CD4-positive, alpha-beta memory T cell (primary cell): Measurements from ENCODE around the gene RAB3A. TPM values are rescaled to one million over a fixed set of nuclear protein-coding genes. Genes with fewer than 3 reads are reported as not detected.
A peak's percentile ranks its signal among the peaks of the same experiment; 100 is the strongest.

Source experiments
- CTCF ChIA-PET: fragments of 350-600 bp; sonication (Branson Sonifier 250); formaldehyde crosslinking; loops from one replicate; lab custom pipeline; 2021; ENCODE audit warnings: inconsistent platforms; ENCODE audit not compliant: partially characterized antibody; lab: Charles Lee
- POLR2A ChIA-PET: fragments of 350-600 bp; sonication (Branson Sonifier 250); formaldehyde crosslinking; loops from one replicate; lab custom pipeline; 2021; ENCODE audit not compliant: partially characterized antibody; lab: Charles Lee
- DNase-seq, 5 donors: peaks; one replicate each; pipeline versions ENCODE4 v3.0.0 to v3.0.0-alpha.2; 2020 to 2022; ENCODE audit warnings: mixed read lengths in 1 of 5
- H3K27ac ChIP-seq: one replicate; pipeline ENCODE4 v1.7.0; 2013; ENCODE audit warnings: low read depth, low read length
- H3K27me3 ChIP-seq: 2 replicates; pipeline ENCODE4 v1.7.0; 2013; ENCODE audit warnings: mild to moderate bottlenecking, low read length, moderate library complexity; ENCODE audit not compliant: insufficient read depth
- H3K36me3 ChIP-seq: 2 replicates; pipeline ENCODE4 v1.7.0; 2013; ENCODE audit warnings: mild to moderate bottlenecking, low read length, moderate library complexity; ENCODE audit not compliant: insufficient read depth
- H3K4me1 ChIP-seq: 2 replicates; pipeline ENCODE4 v1.7.0; 2013; ENCODE audit warnings: mild to moderate bottlenecking, low read length, moderate library complexity; ENCODE audit not compliant: insufficient read depth
- H3K4me3 ChIP-seq, 2 donors: one replicate each; pipeline ENCODE4 v1.7.0; 2013; ENCODE audit warnings: low read length in 2 of 2, mild to moderate bottlenecking in 1 of 2
- H3K9me3 ChIP-seq, 2 donors: one replicate each; pipeline ENCODE4 v1.7.0; 2013; ENCODE audit warnings: low read length in 2 of 2, control low read depth in 1 of 2; ENCODE audit not compliant: control insufficient read depth in 1 of 2
- H3K27ac Mint-ChIP-seq, 7 donors: one replicate each; pipeline ENCODE4 v1.8.0; 2020 to 2021; ENCODE audit warnings: mixed read lengths in 7 of 7, mild to moderate bottlenecking in 6 of 7, inconsistent platforms in 3 of 7, moderate library complexity in 3 of 7
- H3K27me3 Mint-ChIP-seq, 2 donors: one replicate each; pipeline ENCODE4 v1.8.0; 2020 to 2021; ENCODE audit warnings: mixed read lengths in 2 of 2
- H3K36me3 Mint-ChIP-seq, 2 donors: one replicate each; pipeline ENCODE4 v1.8.0; 2020 to 2021; ENCODE audit warnings: mixed read lengths in 2 of 2, inconsistent platforms in 1 of 2, mild to moderate bottlenecking in 1 of 2
- H3K4me1 Mint-ChIP-seq, 4 donors: one replicate each; pipeline ENCODE4 v1.8.0; 2020 to 2021; ENCODE audit warnings: mixed read lengths in 4 of 4, mild to moderate bottlenecking in 1 of 4
- H3K4me3 Mint-ChIP-seq, 8 donors: one replicate each; pipeline ENCODE4 v1.8.0; 2020 to 2021; ENCODE audit warnings: mixed read lengths in 8 of 8, mild to moderate bottlenecking in 7 of 8, moderate library complexity in 6 of 8, inconsistent platforms in 3 of 8
- H3K9me3 Mint-ChIP-seq, 8 donors: one replicate each; pipeline ENCODE4 v1.8.0; 2020 to 2021; ENCODE audit warnings: mixed read lengths in 8 of 8, mild to moderate bottlenecking in 5 of 8, inconsistent platforms in 3 of 8, moderate library complexity in 1 of 8
- intact Hi-C: fragments of 100-400 bp; cut with micrococcal nuclease; formaldehyde crosslinking; loops from one replicate; pipeline ENCODE4 v1.15.1; 2023
- polyA plus RNA-seq, 2 donors: library from polyadenylated mRNA; unstranded; fragments of 300-500 nt; fragmentation: Illumina TruSeq; gene quantifications; one replicate each; pipeline ENCODE4 v1.2.3, GENCODE V29; 2021
- total RNA-seq, 2 experiments: library from RNA; stranded (reverse); gene quantifications; one replicate each; pipeline ENCODE4 v1.2.3, GENCODE V29; 2021

The RAB3A gene
- total and polyA plus RNA-seq, 4 experiments from 2014 or later = 0.59 to 4.8 (median 2.9) TPM

DNA sequence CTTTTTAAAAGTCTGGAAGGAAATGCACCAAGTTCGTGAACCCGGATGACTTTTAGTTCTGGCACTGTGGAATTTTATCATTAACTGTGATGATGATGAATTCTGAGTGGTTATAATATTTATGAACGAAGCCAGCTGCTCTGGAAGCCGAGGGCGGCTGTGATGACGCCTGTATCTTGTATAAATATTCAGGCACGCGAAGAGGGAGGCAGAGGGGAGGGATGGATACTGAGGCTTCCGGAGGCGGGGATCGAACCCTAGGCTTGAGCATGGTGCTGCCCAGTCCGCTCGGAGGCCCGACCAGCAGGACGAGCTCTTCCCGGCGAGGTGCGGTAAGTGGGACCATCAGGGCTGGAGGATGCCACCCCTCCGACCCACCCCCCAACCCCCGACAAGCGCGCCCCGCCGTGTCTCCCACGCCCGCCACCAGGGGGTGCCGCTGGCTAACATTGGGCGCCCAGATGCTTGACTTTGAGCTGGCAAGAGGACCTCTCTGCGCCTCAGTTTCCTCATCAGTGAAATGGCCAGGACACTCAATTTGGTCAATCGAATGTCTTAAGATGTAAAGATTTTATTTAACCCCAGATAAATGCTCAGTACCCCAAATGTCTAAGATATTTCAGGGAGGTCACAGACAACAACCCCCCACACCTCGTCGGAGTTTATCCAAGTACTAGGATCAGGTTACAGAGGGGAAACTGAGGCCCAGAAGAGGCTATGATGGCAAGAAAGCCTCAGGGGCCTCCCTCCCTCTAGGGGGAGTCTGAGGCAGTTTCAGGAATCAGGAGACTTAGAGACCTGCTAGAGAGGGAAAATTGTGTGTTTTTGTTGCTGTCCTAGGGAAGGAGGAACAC lies 4.5 kb upstream of the RAB3A start:
- intact Hi-C loops = loop anchor here (1.0 kb wide), 1 partner anchor 44 kb away; no protein-coding TSS in a partner anchor
- H3K9me3 ChIP-seq = no peaks in the 10 kb centered on the region
- Mint-ChIP-seq H3K9me3 (peaks cover 0 to 1% (median 0%) of the 10 kb centered on the region in 8 donors), H3K36me3 (peaks cover 0 to 4% of the 10 kb centered on the region in 2 donors), H3K4me1 (peaks cover 4 to 20% (median 8%) of the 10 kb centered on the region in 4 donors), H3K27ac (peak overlapping the region in 2 of 7 donors; percentile 46 to 65), H3K4me3 (no peak overlapping the region), H3K27me3 (peaks cover 4 to 6% of the 10 kb centered on the region in 2 donors)
- peaks cover 13% of the 10 kb centered on the region for H3K4me1 ChIP-seq
- H3K27me3 ChIP-seq = no peaks in the 10 kb centered on the region
- H3K4me3 ChIP-seq = no peak overlapping the region
- H3K36me3 ChIP-seq = no peaks in the 10 kb centered on the region
- CTCF ChIA-PET = interaction anchor here (0.5 to 10.7 kb wide), 13 partner anchors 11 to 210 kb away, joined by 3 to 150 read pairs (median 5); partner anchors contain the start of gene SSBP4
- peak in 4 of 5 donors; percentile 34 to 53 (median 40) for DNase-seq
- no peak overlapping the region for H3K27ac ChIP-seq
- POLR2A ChIA-PET = interaction anchor here (0.5 to 1.1 kb wide), 4 partner anchors 43 to 1657 kb away, joined by 3 to 4 read pairs (median 4); partner anchors contain the start of gene ZNF253

DNA sequence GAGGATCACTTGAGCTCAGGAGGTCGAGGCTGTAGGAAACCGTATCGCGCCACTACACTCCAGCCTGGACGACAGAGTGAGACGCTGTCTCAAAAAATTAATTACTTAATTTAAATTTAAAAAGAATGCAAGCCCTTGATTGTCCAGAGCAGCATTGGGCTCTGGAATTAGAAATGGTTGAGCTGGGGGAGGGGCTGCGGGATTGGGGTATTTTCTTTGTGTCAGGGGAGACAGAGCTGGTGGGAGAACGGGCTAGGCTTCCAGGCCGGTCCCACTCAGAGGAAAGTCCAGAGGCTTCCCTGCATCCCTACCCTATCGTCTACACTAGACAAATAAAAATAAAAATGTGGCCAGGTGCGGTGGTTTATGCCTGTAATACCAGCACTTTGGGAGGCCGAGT lies 2.2 kb upstream of the RAB3A start:
- Histone ChIP-seq H3K36me3 (no peaks in the 10 kb centered on the region), H3K9me3 (no peaks in the 10 kb centered on the region), H3K4me3 (no peak overlapping the region), H3K27ac (no peak overlapping the region), H3K27me3 (no peaks in the 10 kb centered on the region), H3K4me1 (peaks cover 23% of the 10 kb centered on the region)
- peaks cover 0 to 4% of the 10 kb centered on the region in 2 donors for H3K36me3 Mint-ChIP-seq
- intact Hi-C loops = no loop called here
- no peak for DNase-seq
- peaks cover 0 to 1% (median 0%) of the 10 kb centered on the region in 8 donors for H3K9me3 Mint-ChIP-seq
- ChIA-PET POLR2A (interaction anchor here (1.4 to 5.3 kb wide), 6 partner anchors 13 to 116 kb away, joined by 5 to 78 read pairs (median 18); partner anchors contain the start of genes JUND, LSM4 and MPV17L2), CTCF (interaction anchor here (1.6 to 10.7 kb wide), 7 partner anchors 14 to 205 kb away, joined by 4 to 150 read pairs (median 13); partner anchors contain the start of gene MPV17L2)
- H3K27ac Mint-ChIP-seq = no peak overlapping the region
- peaks cover 13 to 33% (median 21%) of the 10 kb centered on the region in 4 donors for H3K4me1 Mint-ChIP-seq
- H3K4me3 Mint-ChIP-seq = no peak overlapping the region
- peaks cover 3 to 4% of the 10 kb centered on the region in 2 donors for H3K27me3 Mint-ChIP-seq

DNA sequence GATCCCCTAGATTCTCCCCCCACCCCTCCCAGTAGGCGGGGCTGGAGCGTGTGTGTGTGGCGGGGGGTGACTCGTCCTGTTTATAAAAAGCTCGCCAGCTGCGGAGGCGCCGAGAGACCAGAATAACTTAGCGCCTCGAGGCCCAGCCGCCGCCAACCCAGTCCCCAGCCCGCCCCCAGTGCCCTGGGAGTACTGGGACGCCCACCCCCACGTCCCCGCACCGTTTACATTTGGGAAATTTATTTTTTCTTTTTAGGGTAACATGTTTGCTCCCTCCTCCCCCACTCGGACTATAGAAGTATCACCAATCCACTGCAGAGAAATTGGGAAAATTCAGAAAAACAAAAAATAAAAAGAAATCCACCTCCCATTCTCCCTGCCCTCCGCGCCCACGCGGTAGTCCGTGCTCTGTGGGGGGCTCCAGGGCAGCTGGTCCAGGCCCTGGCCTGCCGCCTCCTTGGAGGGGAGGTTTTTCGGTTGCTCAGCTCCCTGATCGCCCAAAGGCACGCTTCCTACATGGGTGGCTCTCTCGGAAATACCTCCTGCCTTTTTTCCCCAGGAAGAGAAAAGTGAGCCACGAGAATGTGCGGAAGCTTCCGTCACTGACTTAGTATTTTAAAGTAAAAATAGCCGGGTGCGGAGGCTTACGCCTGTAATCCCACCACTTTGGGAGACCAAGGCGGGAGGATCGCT lies 1.5 kb upstream of the RAB3A start:
- Histone ChIP-seq H3K27ac (peak overlapping the region; percentile 63), H3K36me3 (no peaks in the 10 kb centered on the region), H3K9me3 (no peaks in the 10 kb centered on the region), H3K27me3 (no peaks in the 10 kb centered on the region), H3K4me1 (peaks cover 23% of the 10 kb centered on the region), H3K4me3 (peak overlapping the region; percentile 54 to 81)
- H3K36me3 Mint-ChIP-seq = peaks cover 0 to 4% of the 10 kb centered on the region in 2 donors
- peak overlapping the region; percentile 91 to 98 (median 96) for H3K4me3 Mint-ChIP-seq
- H3K4me1 Mint-ChIP-seq = peaks cover 13 to 33% (median 21%) of the 10 kb centered on the region in 4 donors
- intact Hi-C loops = loop anchor here (2.0 kb wide), 3 partner anchors 53 to 431 kb away; partner anchors contain the start of genes JUND, KLHL26 and PIK3R2
- peaks cover 3% of the 10 kb centered on the region in 2 donors for H3K27me3 Mint-ChIP-seq
- peaks cover 0 to 1% (median 0%) of the 10 kb centered on the region in 8 donors for H3K9me3 Mint-ChIP-seq
- H3K27ac Mint-ChIP-seq = peak overlapping the region in 6 of 7 donors; percentile 79 to 98 (median 98)
- POLR2A ChIA-PET = interaction anchor here (0.9 to 5.3 kb wide), 10 partner anchors 13 to 220 kb away, joined by 3 to 78 read pairs (median 6); partner anchors contain the start of genes JUND, LSM4, MPV17L2 and PGPEP1
- CTCF ChIA-PET = interaction anchor here (2.2 to 10.7 kb wide), 6 partner anchors 13 to 183 kb away, joined by 6 to 150 read pairs (median 14); partner anchors contain the start of gene MPV17L2
- DNase-seq = peak in 4 of 5 donors; percentile 28 to 68 (median 38)

GRCh38 chr19:18204394-18205199 lies 755 bp upstream of the RAB3A start:
- H3K4me3 ChIP-seq = peak overlapping the region; percentile 54 to 81
- no peaks in the 10 kb centered on the region for H3K27me3 ChIP-seq
- CTCF ChIA-PET = interaction anchor here (2.2 to 10.7 kb wide), 6 partner anchors 12 to 184 kb away, joined by 6 to 150 read pairs (median 14); partner anchors contain the start of gene MPV17L2
- Mint-ChIP-seq H3K9me3 (peaks cover 0 to 1% (median 0%) of the 10 kb centered on the region in 8 donors), H3K4me3 (peak overlapping the region; percentile 91 to 98 (median 96)), H3K27me3 (peaks cover 0 to 1% of the 10 kb centered on the region in 2 donors), H3K36me3 (peaks cover 0 to 4% of the 10 kb centered on the region in 2 donors), H3K27ac (peak overlapping the region; percentile 79 to 98 (median 98)), H3K4me1 (peaks cover 13 to 33% (median 21%) of the 10 kb centered on the region in 4 donors)
- intact Hi-C loops = loop anchor here (1.0 to 2.0 kb wide), 7 partner anchors 11 to 432 kb away; partner anchors contain the start of genes JUND, KLHL26, LSM4 and MPV17L2
- peak in 2 of 5 donors; percentile 37 to 55 for DNase-seq
- POLR2A ChIA-PET = interaction anchor here (0.8 to 5.3 kb wide), 17 partner anchors 12 to 221 kb away, joined by 3 to 78 read pairs (median 4); partner anchors contain the start of genes JUND, LSM4, MPV17L2 and PGPEP1
- peaks cover 23% of the 10 kb centered on the region for H3K4me1 ChIP-seq
- peak overlapping the region; percentile 63 for H3K27ac ChIP-seq
- H3K9me3 ChIP-seq = no peaks in the 10 kb centered on the region
- H3K36me3 ChIP-seq = no peaks in the 10 kb centered on the region

DNA sequence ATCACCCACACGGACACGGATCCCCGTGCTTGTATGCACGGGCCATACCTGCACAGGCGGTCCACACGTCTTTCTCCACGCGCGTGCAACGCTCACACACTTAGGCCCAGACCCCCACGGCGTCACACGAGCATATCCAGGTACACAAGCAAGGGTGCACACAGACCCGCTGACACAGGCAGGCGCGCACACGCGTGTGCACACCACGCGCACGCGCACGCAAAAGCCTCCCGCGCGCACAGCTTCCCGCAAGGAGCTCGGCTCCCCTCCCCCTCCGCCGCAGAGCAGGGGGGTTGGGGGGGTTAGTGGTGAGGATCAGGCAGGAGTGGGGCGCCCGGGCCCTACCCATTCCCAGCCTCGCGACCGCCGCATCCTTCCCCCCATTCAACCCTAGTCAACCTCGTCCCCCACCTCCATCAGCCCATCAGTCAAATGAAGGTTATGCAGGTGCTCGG lies 407 bp downstream of the RAB3A start:
- H3K27ac ChIP-seq = peak overlapping the region; percentile 54
- H3K36me3 Mint-ChIP-seq = peaks cover 3 to 8% of the 10 kb centered on the region in 2 donors
- CTCF ChIA-PET = interaction anchor here (0.6 to 10.7 kb wide), 8 partner anchors 11 to 456 kb away, joined by 3 to 150 read pairs (median 6); partner anchors contain the start of gene MPV17L2
- H3K4me3 Mint-ChIP-seq = peak overlapping the region; percentile 87 to 98 (median 95)
- no peaks in the 10 kb centered on the region for H3K9me3 ChIP-seq
- peak overlapping the region; percentile 79 to 98 (median 96) for H3K27ac Mint-ChIP-seq
- H3K4me1 Mint-ChIP-seq = peaks cover 13 to 36% (median 21%) of the 10 kb centered on the region in 4 donors
- intact Hi-C loops = no loop called here
- no peaks in the 10 kb centered on the region for H3K27me3 ChIP-seq
- H3K27me3 Mint-ChIP-seq = peaks cover 0 to under 1% of the 10 kb centered on the region in 2 donors
- POLR2A ChIA-PET = interaction anchor here (0.8 to 5.3 kb wide), 11 partner anchors 11 to 175 kb away, joined by 3 to 78 read pairs (median 4); partner anchors contain the start of genes JUND, LSM4 and MPV17L2
- H3K9me3 Mint-ChIP-seq = peaks cover 0 to 1% (median 0%) of the 10 kb centered on the region in 8 donors
- no peaks in the 10 kb centered on the region for H3K36me3 ChIP-seq
- H3K4me1 ChIP-seq = peaks cover 23% of the 10 kb centered on the region
- H3K4me3 ChIP-seq = peak overlapping the region; percentile 84 to 93
- DNase-seq = no peak
